ENCODE results near the gene FRMD4A. TPM values are rescaled to one million over a fixed set of nuclear protein-coding genes. Genes with fewer than 3 reads are reported as not detected.
A peak's percentile ranks its signal among the peaks of the same experiment; 100 is the strongest.

FRMD4A gene
- total and polyA plus RNA-seq, 8 donors = 6.9 to 25.3 (median 11.3) TPM

DNA sequence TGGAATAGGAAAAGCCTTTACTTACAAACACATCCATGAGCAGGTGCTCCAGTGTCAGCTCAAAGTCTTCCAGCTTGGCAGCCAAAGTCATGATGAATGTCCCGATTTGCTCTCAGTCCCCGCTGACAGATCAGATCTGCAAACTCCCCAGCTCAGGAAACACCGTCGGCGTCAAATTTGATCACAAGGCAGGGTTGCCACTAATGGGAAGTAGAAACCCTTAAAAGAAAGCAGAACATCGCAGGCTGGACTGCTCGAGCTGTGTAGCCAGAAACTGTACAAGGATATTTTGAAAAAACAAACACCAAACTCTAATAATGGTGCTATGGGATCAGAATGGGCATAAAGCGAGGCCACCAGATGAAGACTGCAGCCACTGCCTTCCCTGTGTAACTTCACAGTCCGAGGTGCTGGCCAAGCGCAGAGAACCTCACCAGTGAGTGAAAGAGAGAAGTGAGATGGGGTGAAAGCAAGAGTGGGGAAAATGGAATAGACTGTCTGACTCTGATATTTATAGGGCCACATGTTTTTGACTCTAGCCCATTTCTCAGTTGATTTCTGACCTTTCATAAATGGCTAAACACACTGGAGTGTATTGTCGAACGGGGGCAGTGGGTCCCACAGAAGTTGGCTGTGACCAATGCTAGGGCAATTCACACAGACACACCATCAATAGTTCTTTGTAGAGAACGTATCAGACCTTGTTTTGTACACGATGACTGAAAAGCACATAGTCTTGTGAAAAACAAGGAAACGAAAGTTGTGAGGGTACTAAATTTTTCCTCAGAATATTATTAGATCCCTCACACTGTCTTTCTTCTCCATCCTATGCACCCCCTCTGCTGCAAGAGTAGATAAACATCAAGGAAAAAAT, 306.2 kb downstream of the FRMD4A start:
- Histone ChIP-seq H3K27ac (peak overlapping the region in 2 of 5 donors; percentile 26 to 39), H3K4me3 (peak overlapping the region in 2 of 4 donors; percentile 9 to 15), H3K9me3 (peaks cover 0 to 6% (median 2%) of the 10 kb centered on the region in 4 donors), H3K27me3 (peaks cover 0 to 6% (median 0%) of the 10 kb centered on the region in 3 donors), H3K36me3 (no peaks in the 10 kb centered on the region), H3K4me1 (peaks cover 0 to 3% (median 0%) of the 10 kb centered on the region in 4 donors)
- intact Hi-C loops (cut with DNase I; ENCODE audit: low total_unique reads) = no loop called here
- 72 to 77% (median 76%) methylated on average over 15 of the region's 15 CpGs for WGBS, 5 donors
- no peak for TF ChIP-seq POLR2AphosphoS5 (IDR thresholded peaks at IDR 0.05)
- no peak for TF ChIP-seq CTCF (IDR thresholded peaks at IDR 0.05)
- TF ChIP-seq POLR2A (IDR thresholded peaks at IDR 0.05) = no peak
- no peak for TF ChIP-seq EP300 (IDR thresholded peaks at IDR 0.05)
- DNase-seq = peak in 1 of 2 donors; percentile 27

GRCh38 chr10:14023673-14024328, 306.9 kb downstream of the FRMD4A start:
- Histone ChIP-seq H3K4me3 (peak overlapping the region in 2 of 4 donors; percentile 9 to 15), H3K9me3 (peaks cover 0 to 13% (median 6%) of the 10 kb centered on the region in 4 donors), H3K27me3 (peaks cover 0 to 6% (median 0%) of the 10 kb centered on the region in 3 donors), H3K4me1 (peaks cover 0 to 3% (median 0%) of the 10 kb centered on the region in 4 donors), H3K36me3 (no peaks in the 10 kb centered on the region), H3K27ac (peak overlapping the region in 2 of 5 donors; percentile 11 to 39)
- TF ChIP-seq EP300 (IDR thresholded peaks at IDR 0.05) = no peak
- no peak for TF ChIP-seq POLR2AphosphoS5 (IDR thresholded peaks at IDR 0.05)
- TF ChIP-seq CTCF (IDR thresholded peaks at IDR 0.05) = no peak
- TF ChIP-seq POLR2A (IDR thresholded peaks at IDR 0.05) = no peak
- WGBS, 5 donors = 72 to 85% (median 79%) methylated on average over 7 of the region's 7 CpGs
- intact Hi-C loops (cut with DNase I; ENCODE audit: low total_unique reads) = no loop called here
- DNase-seq = no peak

- Histone ChIP-seq H3K36me3 (no peaks in the 10 kb centered on the region), H3K4me3 (peak overlapping the region in 1 of 4 donors; percentile 14), H3K4me1 (peaks cover 0 to 3% (median 0%) of the 10 kb centered on the region in 4 donors), H3K27ac (peak overlapping the region in 1 of 5 donors; percentile 39), H3K9me3 (peaks cover 0 to 15% (median 7%) of the 10 kb centered on the region in 4 donors), H3K27me3 (peaks cover 0 to 6% (median 0%) of the 10 kb centered on the region in 3 donors)
- WGBS, 5 donors = 57 to 74% (median 70%) methylated on average over 17 of the region's 17 CpGs
- intact Hi-C loops (cut with DNase I; ENCODE audit: low total_unique reads) = no loop called here
- TF ChIP-seq POLR2A (IDR thresholded peaks at IDR 0.05) (no peak), EP300 (IDR thresholded peaks at IDR 0.05) (no peak), POLR2AphosphoS5 (IDR thresholded peaks at IDR 0.05) (no peak), CTCF (IDR thresholded peaks at IDR 0.05) (no peak)
- peak in 1 of 2 donors; percentile 34 for DNase-seq
Measured at GRCh38 chr10:14022954-14023672, 307.6 kb downstream of the FRMD4A start.

DNA sequence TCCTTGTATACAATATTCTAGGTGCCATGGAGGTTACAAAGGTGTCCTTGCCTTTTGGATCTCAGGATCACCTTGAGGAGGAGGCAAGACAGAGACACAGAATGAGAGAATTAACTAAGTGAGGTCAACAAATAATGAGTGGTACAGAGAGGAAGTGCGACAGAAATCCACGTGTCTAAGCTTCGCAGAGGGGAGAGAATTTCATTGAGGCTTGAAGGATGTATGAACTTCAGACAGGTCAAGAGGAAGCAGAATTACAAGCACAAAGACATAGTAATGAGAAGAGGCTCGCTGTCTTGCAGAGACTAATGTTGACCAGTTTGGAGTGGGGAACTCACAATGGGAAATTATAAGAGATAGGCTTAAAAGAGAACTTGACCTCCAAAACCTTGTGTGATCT, 308.7 kb downstream of the FRMD4A start:
- TF ChIP-seq POLR2A (IDR thresholded peaks at IDR 0.05) (no peak), POLR2AphosphoS5 (IDR thresholded peaks at IDR 0.05) (no peak), EP300 (IDR thresholded peaks at IDR 0.05) (no peak), CTCF (IDR thresholded peaks at IDR 0.05) (no peak)
- Histone ChIP-seq H3K4me3 (no peak overlapping the region), H3K27ac (no peak overlapping the region), H3K9me3 (peaks cover 0 to 15% (median 7%) of the 10 kb centered on the region in 4 donors), H3K27me3 (peaks cover 0 to 6% (median 0%) of the 10 kb centered on the region in 3 donors), H3K36me3 (no peaks in the 10 kb centered on the region), H3K4me1 (peaks cover 0 to 3% (median 0%) of the 10 kb centered on the region in 4 donors)
- 53 to 80% (median 67%) methylated on average over 4 of the region's 4 CpGs for WGBS, 5 donors
- intact Hi-C loops (cut with DNase I; ENCODE audit: low total_unique reads) = no loop called here
- no peak for DNase-seq

Data from stomach (tissue), 9 donors.